ENCODE results near the gene ZNF582.

The ZNF582 gene

GRCh38 chr19:56393119-56394012 lies at the start of gene ZNF582:
Gene ZNF582 (minus strand): TSS chr19:56393534. CDS start chr19:56391752, 1,782 bp downstream.
- DNase-seq (ENCODE audit: low spot score), result peak; percentile 95

GRCh38 chr19:56441206-56441792 lies 48.0 kb upstream of the ZNF582 start:
- DNase-seq (ENCODE audit: low spot score), result no peak

- no peak for DNase-seq (ENCODE audit: low spot score)
These were observed 30.6 kb upstream of the ZNF582 start for GRCh38 chr19:56423985-56424353.

GRCh38 chr19:56423276-56423984 lies 30.1 kb upstream of the ZNF582 start:
- no peak for DNase-seq (ENCODE audit: low spot score)

GRCh38 chr19:56405062-56405461 lies 11.7 kb upstream of the ZNF582 start:
- DNase-seq (ENCODE audit: low spot score), result no peak

- no peak for DNase-seq (ENCODE audit: low spot score)
These were observed 11.3 kb upstream of the ZNF582 start for GRCh38 chr19:56404705-56405056.

- peak; percentile 91 for DNase-seq (ENCODE audit: low spot score)
These were observed 10.7 kb upstream of the ZNF582 start, which contains the start of gene ZNF583 for GRCh38 chr19:56403764-56404704. Gene ZNF583 (plus strand): TSS chr19:56404332. CDS start chr19:56407115, 2,783 bp downstream.

- no peak for DNase-seq (ENCODE audit: low spot score)
These were observed 9.9 kb upstream of the ZNF582 start for GRCh38 chr19:56403261-56403660.

GRCh38 chr19:56400485-56400884 lies 7.2 kb upstream of the ZNF582 start:
- no peak for DNase-seq (ENCODE audit: low spot score)

GRCh38 chr19:56398809-56399208 lies 5.5 kb upstream of the ZNF582 start:
- DNase-seq (ENCODE audit: low spot score), result no peak

GRCh38 chr19:56383826-56384605 lies 9.3 kb downstream of the ZNF582 start:
- DNase-seq (ENCODE audit: low spot score), result no peak

GRCh38 chr19:56377105-56377924 lies 16.0 kb downstream of the ZNF582 start:
- DNase-seq (ENCODE audit: low spot score), result no peak

- DNase-seq (ENCODE audit: low spot score), result no peak
These were observed 21.1 kb downstream of the ZNF582 start for GRCh38 chr19:56372281-56372680.

GRCh38 chr19:56369886-56370676 lies 23.3 kb downstream of the ZNF582 start:
- no peak for DNase-seq (ENCODE audit: low spot score)

GRCh38 chr19:56367829-56368711 lies 25.3 kb downstream of the ZNF582 start:
- DNase-seq (ENCODE audit: low spot score), result peak; percentile 73

- DNase-seq (ENCODE audit: low spot score), result no peak
These were observed 32.5 kb downstream of the ZNF582 start for GRCh38 chr19:56360841-56361240.

- no peak for DNase-seq (ENCODE audit: low spot score)
These were observed 36.4 kb downstream of the ZNF582 start for GRCh38 chr19:56356944-56357343.

- DNase-seq (ENCODE audit: low spot score), result no peak
These were observed 37.8 kb downstream of the ZNF582 start for GRCh38 chr19:56355517-56355916.

Measured in CD4-positive, alpha-beta T cell treated with Interleukin-6 at 100 ng/mL for 8 hours (primary cell).